ENCODE measurements around the gene NKX1-2.
A peak's percentile ranks its signal among the peaks of the same experiment; 100 is the strongest.

The NKX1-2 gene

DNA sequence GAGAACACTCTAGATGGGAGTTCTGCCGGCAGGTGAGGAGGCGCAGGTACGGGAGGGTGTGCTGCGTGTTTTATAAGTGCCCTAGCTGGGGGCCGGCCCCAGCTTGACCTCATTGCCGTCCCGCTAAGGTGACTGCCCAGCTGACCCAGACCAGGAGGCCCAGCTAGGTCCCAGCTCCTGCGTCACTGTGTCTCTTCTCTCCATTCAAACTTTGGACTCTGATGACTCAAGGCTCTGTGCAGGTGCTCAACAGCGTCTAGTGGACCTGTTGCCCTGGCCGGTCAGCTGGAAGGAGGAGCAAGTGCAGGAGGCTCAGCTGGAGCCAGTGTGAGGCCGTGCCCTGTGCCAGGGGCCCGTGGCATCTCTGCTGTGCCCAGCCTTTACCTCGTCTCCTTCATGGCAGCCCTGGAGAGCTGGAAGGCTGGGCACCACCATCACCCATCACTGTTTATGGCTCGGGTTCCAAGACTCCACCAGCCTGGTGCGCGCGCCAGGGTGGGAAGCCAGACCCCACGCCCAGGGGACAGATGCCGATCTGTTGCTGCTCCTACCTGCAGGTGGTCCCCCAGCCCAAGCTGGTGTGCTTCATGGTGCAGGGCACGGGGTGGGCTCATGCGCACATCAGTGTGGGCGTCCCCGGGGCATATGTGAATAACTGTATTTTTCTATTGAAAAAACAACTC lies 26.3 kb upstream of the NKX1-2 start:
- no peak for DNase-seq

- no peak for DNase-seq
Observed at GRCh38 chr10:124474514-124475070, 24.8 kb upstream of the NKX1-2 start.

GRCh38 chr10:124473070-124473469 lies 23.2 kb upstream of the NKX1-2 start:
- DNase-seq: no peak

GRCh38 chr10:124472071-124472470 lies 22.2 kb upstream of the NKX1-2 start:
- DNase-seq: no peak

- DNase-seq: no peak
Observed at GRCh38 chr10:124470544-124471434, 21.0 kb upstream of the NKX1-2 start.

DNA sequence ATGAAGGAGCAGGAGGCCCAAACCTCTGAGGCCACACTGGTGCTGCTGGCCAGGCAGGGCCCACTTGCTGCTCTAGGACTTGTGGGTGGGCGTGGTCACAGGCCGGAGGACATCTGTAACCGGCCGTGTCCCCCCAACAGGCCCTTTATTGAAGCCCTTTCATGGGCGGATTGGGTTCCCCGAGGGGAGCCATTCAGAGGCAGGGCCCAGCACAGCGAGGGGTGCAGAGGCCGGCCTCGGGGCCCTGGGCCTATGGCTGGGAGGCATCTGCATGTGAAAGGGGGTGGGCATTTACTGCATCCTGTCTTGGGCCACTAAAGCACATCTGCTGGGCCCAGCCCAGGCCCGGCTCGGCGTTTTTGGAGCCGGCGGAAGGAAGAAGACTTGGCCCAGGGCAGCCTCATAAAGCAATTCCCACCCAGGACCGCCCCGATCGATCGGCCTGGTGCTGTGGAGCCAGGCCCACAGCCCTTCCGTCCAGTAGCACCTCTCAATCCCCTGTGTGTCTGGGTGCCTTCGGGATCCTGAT lies 20.2 kb upstream of the NKX1-2 start:
- no peak for DNase-seq

DNA sequence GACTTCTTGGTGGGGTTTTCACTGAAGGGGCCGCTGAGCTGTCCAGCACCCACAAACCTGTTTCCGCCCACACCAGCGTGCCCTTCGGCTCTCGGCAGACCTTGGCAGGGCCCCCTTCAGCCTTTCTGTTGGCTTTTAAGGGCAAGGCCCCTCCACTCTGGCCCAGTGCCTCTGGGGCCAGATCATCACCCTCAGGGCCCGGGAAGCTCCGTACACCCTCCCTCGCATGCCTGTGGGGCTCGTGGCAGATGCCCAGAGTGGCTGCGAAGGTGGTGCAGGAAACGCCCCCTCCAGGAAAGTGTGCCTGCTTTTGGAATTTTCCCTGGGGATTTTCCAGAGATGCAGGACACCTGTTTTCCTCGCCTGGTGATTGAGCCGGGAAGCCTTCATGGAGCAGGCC lies 18.8 kb upstream of the NKX1-2 start:
- DNase-seq: no peak

GRCh38 chr10:124467165-124467564 lies 17.3 kb upstream of the NKX1-2 start:
- no peak for DNase-seq

DNA sequence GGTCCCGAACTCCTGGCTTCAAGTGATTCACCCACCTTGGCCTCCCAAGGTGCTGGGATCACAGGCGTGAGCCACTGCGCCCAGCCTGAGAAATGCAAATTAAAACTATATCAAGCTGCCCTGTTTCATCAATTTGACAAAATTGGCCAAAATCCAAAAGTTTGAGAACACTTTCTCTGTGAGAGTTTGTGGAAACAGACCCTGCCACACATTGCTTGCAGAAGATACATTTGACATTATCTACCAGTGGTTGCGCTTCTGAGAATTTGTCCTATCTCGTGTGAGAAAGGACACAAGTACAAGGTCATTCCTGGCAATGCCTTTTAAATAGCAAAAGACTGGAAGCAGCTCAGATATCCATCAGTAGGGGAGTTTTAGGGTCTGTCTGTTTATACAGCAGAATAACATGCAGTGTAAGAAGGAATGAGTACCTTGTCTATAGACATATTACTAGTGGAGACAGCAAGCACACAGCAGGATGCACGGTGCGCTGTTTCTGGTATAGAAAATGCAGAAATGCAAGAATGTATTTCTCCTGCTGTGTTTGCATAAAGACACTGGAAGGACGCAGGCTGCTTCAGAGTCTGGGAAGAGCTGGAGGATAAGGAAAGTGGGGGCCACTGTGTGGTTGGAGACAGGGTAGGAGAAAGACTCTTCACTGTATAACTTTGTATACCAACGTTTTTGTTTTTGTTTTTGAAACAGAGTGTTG lies 16.1 kb upstream of the NKX1-2 start:
- no peak for DNase-seq

DNA sequence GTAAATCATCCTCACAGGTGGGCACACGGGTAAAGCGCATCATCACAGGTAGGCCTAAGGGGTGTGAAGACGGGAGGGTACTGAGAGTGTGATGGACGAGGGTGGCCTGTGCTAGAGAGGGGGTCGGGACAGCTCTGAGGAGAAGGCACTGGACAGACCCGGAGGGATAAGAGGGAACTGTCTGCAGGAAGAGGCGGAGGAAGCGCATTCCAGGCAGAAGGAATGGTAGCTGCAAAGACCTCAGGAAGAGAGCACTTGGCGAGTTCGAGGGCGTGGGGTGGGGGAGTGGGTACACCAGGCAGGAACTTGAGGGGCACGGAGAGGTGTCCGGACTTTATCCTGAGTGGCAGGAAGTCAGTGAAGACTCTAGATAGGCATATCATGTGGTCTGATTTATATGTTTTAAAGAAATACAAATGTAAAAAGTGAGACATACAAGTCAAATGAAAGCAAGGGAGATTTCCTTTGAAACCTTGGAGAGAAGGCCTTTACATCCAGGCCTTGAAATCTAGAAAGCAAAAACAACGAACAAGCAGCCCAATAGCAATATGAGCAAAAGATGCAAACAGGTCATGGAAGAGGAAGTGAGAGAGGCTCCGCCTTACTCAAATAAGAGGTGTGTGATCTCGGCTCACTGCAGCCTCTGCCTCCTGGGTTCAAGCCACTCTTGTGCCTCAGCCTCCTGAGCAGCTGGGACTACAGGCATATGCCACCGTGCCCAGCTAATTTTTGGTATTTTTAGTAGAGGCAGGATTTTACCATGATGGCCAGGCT lies 15.4 kb upstream of the NKX1-2 start:
- DNase-seq: no peak

GRCh38 chr10:124464028-124464965 lies 14.5 kb upstream of the NKX1-2 start:
- no peak for DNase-seq

DNA sequence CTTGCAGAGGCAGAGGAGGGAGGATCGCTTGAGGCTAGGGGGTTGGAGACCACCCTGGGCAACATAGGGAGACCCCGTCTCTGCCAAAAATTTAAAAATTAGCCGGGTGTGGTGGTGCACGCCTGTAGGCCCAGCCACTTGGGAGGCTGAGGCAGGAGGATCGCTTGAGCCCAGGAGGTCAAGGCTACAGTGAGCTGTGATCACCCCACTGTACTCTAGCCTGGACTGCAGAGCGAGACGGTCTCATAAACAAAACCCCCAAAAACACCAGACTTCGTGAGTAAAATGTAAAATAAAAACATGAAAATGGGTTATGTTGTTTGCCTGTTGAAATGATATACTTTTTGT lies 12.5 kb upstream of the NKX1-2 start:
- no peak for DNase-seq

DNA sequence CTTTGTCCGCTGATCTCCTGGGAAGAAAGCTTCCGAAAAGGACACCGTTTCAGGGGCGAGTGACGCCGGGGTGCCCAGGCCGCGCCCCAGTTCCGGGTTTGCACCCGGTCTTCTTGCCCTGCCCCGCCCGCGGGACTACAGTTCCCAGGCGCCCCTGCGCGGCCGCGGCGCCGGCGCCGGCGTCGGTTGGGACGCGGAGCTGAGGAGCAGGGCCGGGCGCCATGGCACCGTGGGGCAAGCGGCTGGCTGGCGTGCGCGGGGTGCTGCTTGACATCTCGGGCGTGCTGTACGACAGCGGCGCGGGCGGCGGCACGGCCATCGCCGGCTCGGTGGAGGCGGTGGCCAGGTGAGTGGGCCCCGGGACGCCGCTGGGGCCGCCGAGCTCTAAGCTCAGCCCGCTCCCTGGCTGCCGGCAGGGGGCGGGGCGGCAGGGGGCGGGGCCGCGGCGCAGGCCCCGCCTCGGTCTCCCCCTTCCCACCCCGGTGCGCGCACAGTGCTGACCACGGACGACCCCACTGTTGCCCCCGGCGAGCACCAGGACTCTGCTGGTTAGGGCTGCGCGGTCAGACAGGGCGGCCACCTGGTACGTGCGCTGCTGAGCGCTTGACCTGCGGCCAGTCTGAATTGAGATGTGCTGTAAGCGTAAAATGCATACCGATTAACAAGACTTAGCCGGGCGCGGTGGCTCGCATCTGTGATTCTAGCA lies 12.0 kb upstream of the NKX1-2 start, which contains the start of gene LHPP:
Gene LHPP, plus strand, starts transcription at position 182 of the 706 bp plus-strand sequence. Its CDS starts 40 bp downstream, at position 222.
- DNase-seq: peak; percentile 44 to 92 (median 77)

DNA sequence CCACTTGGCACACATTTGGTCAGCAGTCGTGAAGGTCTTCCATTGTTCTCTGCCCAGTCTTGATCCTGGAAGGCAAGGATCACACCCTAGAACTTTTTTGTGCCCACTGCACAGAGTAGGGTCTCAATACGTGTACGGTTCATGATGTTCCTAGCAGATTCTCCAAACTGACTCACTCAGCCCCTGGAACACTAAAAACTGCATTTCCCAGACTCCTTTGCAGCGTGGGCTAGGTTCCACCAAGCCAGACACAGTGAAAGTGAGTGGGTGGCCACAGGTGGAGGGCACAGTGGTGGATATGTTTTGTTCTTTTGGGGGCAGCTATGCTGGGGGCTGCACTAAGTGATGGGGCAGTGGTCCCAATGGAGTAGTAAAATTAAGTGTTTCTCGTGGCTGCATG lies 10.3 kb upstream of the NKX1-2 start:
- no peak for DNase-seq

GRCh38 chr10:124459395-124459794 lies 9.6 kb upstream of the NKX1-2 start:
- DNase-seq: no peak

- DNase-seq: no peak
Observed at GRCh38 chr10:124458889-124459288, 9.1 kb upstream of the NKX1-2 start.

DNA sequence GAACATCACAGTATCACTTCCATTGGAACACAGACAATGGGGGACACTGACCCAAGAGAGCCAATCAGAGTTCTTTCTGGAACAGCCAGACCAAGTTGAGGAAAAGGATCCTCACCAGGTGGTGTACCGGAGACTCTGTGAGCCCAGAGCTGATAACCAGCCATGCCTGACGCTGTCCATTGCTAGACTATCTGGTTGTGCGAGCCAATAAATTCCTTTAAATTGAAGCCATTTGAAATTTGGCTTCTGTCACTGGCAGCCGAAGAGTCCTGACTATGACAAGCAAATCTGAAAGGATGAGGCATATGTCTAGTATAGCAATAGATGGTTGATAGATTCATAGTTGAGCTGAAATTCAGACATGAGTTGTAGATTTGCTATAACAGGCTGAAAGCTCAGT lies 8.6 kb upstream of the NKX1-2 start:
- DNase-seq: no peak

- DNase-seq: no peak
Observed at GRCh38 chr10:124455441-124455840, 5.6 kb upstream of the NKX1-2 start.

All from hypothalamus (tissue), 51 donors.